ENCODE results near the gene ATXN1L.

Gene ATXN1L

DNA sequence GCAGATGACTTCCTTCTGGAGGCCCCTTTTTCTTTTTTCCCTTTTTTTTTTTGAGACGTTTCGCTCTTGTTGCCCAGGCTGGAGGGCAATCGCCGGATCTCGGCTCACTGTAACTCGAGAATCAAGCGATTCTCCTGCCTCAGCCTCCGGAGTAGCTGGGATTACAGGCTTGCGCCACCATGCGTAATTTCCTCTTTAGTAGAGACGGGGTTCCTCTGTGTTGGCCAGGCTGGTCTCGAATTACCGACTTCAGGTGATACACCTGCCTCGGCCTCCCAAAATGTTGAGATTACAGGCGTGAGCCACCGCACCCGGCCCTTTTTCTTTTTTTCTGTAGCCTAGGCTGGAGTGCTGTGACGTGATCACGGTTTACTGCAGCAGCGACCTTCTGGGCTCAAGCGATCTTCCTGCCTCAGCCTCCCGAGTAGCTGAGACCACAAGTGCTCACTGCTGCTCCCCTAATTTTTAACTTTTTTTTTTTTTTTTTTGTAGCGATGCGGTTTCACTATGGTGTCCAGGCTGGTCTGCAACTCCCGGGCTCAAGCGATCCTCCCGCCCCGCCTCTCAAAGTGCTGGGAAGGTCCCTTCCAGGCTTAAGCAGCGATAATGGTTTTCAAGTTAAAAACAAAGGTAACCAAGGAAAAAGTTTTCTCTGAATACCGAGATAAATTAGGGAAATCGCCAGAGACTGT is 48.6 kb downstream of the ATXN1L start:
- Mint-ChIP-seq H3K9me3 (no peaks in the 10 kb centered on the region), H3K27ac (peak overlapping the region; percentile 97 to 99 (median 98)), H3K4me3 (peak overlapping the region; percentile 93 to 99 (median 99)), H3K27me3 (ENCODE audit: low read depth) (peaks cover 3% of the 10 kb centered on the region), H3K36me3 (ENCODE audit: low read depth) (peaks cover 12% of the 10 kb centered on the region), H3K4me1 (peaks cover 15% of the 10 kb centered on the region)
- TF ChIP-seq, protein P1, sequence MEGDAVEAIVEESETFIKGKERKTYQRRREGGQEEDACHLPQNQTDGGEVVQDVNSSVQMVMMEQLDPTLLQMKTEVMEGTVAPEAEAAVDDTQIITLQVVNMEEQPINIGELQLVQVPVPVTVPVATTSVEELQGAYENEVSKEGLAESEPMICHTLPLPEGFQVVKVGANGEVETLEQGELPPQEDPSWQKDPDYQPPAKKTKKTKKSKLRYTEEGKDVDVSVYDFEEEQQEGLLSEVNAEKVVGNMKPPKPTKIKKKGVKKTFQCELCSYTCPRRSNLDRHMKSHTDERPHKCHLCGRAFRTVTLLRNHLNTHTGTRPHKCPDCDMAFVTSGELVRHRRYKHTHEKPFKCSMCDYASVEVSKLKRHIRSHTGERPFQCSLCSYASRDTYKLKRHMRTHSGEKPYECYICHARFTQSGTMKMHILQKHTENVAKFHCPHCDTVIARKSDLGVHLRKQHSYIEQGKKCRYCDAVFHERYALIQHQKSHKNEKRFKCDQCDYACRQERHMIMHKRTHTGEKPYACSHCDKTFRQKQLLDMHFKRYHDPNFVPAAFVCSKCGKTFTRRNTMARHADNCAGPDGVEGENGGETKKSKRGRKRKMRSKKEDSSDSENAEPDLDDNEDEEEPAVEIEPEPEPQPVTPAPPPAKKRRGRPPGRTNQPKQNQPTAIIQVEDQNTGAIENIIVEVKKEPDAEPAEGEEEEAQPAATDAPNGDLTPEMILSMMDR (IDR thresholded peaks at IDR 0.05; ENCODE audit: unreplicated experiment in 3 of 3): no peak

DNA sequence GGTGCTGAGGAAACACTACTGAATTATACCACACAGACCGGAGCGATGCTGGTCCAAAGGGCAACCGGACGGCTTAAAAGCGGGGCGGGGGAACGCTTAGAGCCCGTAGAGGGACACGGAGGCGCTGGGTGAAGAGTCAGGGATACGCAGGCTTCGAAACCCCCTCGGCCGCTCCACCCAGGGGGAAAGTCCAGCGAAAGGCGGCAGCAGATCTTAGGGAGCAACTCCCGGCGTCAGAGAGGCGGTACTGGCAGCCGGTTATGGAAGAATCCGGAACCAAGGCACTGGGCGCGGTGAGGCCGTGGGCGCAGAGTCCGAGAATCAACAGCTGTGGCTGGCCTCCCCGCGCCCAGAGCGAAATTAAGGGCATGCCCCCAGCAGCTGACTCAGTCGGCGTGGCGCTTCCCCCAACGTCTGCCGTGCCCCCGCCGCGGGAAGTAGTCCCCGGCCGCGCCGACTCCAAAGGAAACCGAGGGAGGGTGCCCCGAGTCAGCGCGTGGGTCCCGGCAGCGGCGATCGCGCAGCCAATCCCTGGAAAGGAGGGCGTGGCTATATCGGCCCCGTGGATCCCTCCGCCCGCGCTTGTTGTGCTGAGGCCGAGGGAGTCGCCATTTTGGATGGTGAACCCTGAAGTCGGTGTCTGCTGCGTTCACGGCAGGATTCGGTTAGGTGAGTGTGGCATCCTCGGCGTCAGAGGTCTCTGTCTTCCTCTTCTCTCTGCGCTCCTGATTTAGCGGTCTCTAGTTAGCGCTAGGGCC is 49.3 kb downstream of the ATXN1L start, which contains the start of gene IST1:
Gene IST1 (plus strand): TSS at position 611 of the 758 bp plus-strand sequence. CDS start 20,110 bp downstream, outside the sequence.
- Mint-ChIP-seq H3K4me3 (peak within 1 kb of the TSS; percentile 93 to 99 (median 99)), H3K27ac (peak within 1 kb of the TSS; percentile 97 to 99 (median 98)), H3K27me3 (ENCODE audit: low read depth) (peaks cover 3% of the 10 kb centered on the region), H3K4me1 (peaks cover 17% of the 10 kb centered on the region), H3K9me3 (no peaks in the 10 kb centered on the region), H3K36me3 (ENCODE audit: low read depth) (peaks cover 14% of the 10 kb centered on the region)
- TF ChIP-seq, protein P1 (IDR thresholded peaks at IDR 0.05; ENCODE audit: unreplicated experiment in 3 of 3): no peak

DNA sequence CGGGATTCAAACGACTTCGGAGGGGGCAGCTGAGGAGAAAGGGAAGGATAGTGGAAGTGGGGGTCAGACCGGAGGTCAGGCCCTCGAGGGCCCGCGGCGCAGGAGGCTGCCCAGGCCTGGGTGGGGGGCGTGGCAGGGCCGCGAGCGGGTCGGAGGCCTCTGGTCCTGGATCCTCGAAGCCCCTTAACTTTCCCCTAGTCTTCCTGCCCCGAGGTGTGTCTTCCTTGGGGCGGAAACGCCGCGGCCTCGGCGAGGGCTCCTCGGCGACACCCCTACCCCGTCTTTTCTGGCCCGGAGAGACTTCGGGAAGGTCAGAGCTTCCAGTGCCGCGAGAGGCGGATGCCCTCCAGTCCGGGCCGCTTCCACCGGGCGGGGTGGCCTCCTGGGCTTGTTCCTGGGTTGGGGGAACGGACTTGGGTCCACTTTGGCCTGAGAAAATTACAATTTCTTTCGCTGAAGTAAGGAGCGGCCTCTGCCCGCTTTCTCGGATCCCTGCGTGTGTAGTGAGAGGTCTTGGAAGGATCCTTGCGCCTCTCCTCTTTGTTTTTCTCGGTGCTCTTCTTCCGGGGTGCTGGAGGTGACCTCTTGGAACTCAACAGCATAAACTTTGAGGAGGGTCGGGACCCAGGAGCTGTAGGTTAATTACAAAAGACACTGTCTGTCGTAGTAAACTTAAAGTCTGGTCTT is 50.0 kb downstream of the ATXN1L start:
- Mint-ChIP-seq H3K4me3 (peak overlapping the region; percentile 93 to 99 (median 99)), H3K27me3 (ENCODE audit: low read depth) (peaks cover 3% of the 10 kb centered on the region), H3K36me3 (ENCODE audit: low read depth) (peaks cover 18% of the 10 kb centered on the region), H3K9me3 (no peaks in the 10 kb centered on the region), H3K27ac (peak overlapping the region; percentile 97 to 99 (median 98)), H3K4me1 (peaks cover 22% of the 10 kb centered on the region)
- TF ChIP-seq, protein P1 (IDR thresholded peaks at IDR 0.05; ENCODE audit: unreplicated experiment in 3 of 3): no peak

DNA sequence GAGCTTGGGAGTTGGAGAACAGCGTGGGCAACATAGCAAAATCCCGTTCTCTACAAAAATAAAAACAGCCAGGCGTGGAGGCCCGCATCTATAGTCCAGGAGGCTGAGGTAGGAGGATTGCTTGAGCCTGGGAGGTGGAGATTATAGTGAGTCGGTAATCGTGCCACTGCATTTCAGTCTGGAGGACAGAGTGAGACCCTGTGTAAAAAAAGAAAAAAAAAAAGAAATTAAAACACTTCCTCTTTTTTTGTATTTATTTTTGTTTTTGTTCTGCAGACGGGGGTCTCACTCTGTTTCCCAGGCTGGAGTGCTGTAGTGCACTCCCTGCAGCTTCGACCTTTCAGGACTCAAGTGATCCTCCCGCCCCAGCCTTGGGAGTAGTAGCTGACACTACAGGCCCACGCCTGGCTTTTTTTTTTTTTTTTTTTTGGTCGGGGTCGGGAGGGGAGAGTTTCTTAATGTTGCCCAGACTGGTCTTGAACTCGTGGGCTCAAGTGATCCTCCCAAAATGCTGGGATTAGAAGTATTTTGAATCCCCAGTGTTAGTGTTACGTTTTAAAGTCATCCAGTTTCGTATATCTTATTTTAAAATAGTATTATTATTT is 51.1 kb downstream of the ATXN1L start:
- H3K36me3 Mint-ChIP-seq (ENCODE audit: low read depth): peaks cover 25% of the 10 kb centered on the region
- H3K9me3 Mint-ChIP-seq: no peaks in the 10 kb centered on the region
- peaks cover 3% of the 10 kb centered on the region for H3K27me3 Mint-ChIP-seq (ENCODE audit: low read depth)
- peak overlapping the region; percentile 92 to 98 (median 97) for H3K27ac Mint-ChIP-seq
- H3K4me3 Mint-ChIP-seq: peak overlapping the region; percentile 93 to 99 (median 99)
- TF ChIP-seq, protein P1 (IDR thresholded peaks at IDR 0.05; ENCODE audit: unreplicated experiment in 3 of 3): no peak
- H3K4me1 Mint-ChIP-seq: peaks cover 22% of the 10 kb centered on the region

DNA sequence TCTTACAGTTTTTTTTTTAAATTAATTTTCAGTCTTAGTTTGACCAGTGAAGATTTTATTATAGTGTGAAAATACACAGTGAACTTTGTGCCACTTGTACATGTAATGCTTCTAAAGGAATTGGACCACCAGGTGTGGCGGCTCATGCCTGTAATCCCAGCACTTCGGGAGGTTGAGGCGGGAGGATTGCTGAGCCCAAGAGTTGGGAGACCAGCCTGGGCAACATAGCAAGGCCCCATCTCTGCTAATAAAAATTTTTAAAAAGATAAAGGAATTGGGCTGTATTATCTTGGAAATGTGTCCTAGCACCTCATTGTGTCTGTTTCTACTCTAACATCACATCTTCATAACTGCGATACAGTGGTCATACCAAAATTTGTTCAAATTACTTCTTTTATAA is 53.4 kb downstream of the ATXN1L start:
- H3K4me3 Mint-ChIP-seq: peak overlapping the region in 2 of 3 experiments; percentile 32 to 34
- no peak overlapping the region for H3K27ac Mint-ChIP-seq
- H3K36me3 Mint-ChIP-seq (ENCODE audit: low read depth): peaks cover 42% of the 10 kb centered on the region
- H3K4me1 Mint-ChIP-seq: peaks cover 19% of the 10 kb centered on the region
- H3K9me3 Mint-ChIP-seq: no peaks in the 10 kb centered on the region
- TF ChIP-seq, protein P1 (IDR thresholded peaks at IDR 0.05; ENCODE audit: unreplicated experiment in 3 of 3): no peak
- peaks cover under 1% of the 10 kb centered on the region for H3K27me3 Mint-ChIP-seq (ENCODE audit: low read depth)
